CD4-positive, alpha-beta T cell treated with Interleukin-17A for 4 hours (primary cell): ENCODE results near the gene ZFHX2.

Source experiments
- DNase-seq: peaks from one replicate; pipeline ENCODE4 v3.0.0-alpha.2; 2020; ENCODE audit warnings: mixed read lengths

ZFHX2 gene

GRCh38 chr14:23514644-23514957 lies 37.0 kb downstream of the ZFHX2 start:
- DNase-seq: no peak

GRCh38 chr14:23513818-23514643 lies 37.5 kb downstream of the ZFHX2 start:
- DNase-seq: no peak

DNA sequence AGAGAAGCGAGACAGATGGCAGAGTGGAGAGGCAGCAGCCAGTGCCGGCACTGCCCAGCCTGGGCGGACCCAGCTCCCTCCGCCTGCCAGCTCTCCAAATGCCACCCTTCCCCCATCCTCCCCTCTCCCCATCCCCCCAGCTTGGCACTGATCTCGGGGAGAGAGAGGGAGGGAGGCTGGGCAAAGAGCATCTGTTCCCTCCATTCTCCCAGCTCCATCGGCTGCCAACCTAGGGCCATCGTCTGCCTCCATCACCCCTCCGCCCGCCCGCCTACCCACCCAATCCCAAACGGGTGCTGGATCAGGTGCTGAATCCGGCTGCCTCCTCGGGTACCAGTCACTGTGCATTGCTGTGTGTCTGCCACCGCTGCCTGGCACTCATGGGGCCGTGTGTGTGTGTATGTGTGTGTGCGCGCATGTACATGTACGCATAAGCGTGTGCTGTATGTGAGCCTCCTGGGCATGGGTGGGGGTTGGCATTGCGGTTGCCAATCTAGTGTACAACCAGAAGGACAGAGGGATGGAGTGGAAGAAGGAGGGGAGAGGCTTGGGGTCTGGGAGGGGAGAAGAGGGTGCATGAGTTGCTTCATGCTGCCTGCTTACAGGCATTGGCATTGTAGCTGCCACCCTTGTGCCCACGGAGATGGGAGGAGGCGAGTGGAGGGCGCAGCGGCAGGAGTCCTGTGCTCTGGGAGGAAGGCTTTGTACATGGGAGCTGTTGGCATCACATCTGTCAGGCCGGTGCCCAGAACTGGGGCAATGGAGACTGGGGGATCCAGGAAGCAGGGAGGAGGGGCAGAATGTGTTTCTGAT lies 38.4 kb downstream of the ZFHX2 start:
- no peak for DNase-seq

DNA sequence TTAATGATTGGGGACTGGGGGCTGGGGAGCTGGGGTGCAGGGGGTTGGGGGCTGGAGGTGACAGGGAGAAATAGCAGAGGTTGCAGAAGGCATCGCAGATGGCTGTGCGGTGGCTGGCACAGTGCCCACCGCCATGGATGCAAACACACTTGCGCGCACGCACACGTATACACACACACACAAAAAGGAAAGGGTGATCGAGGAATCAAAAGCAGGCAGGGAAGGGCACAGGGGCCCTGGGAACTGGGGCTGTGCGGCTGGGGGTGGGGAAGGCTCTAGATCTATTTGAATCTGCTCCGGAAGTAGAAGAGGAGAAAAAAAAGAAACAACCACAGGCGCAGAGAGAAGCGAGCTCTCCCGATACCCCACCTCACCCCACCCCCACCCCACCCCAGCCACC lies 39.4 kb downstream of the ZFHX2 start:
- DNase-seq: peak; percentile 40

GRCh38 chr14:23494223-23494622 lies 57.3 kb downstream of the ZFHX2 start:
- DNase-seq: no peak

DNA sequence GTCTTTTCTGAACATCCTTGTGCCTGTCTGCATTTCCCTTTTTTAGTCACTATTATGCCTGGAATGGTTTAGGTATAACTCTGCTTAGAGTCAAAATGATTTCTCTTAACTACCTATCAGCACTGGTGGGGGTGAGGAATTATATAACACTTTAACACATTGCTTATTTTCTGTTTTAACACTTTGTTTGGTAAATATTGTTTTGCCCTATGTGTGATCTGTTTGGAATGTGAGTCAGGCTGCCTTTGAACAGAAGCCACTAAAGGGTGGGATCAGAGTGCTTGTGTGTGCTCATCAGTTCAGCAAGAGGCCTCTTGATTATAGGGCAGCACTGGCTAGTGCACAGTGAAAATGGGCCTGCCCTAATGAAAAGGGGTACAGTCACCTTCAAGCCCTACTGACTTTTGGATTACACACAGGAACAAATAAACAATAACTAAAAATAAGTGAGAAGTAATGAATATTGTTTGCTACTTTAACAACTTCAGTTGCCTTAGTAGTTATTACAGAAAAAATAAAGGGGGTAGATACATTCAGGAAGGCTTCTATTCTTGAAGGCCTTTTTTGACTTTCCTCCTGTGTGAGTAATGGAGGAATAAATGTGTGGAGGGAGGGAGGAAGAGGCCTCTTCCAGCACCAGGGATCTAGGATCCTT lies 58.8 kb downstream of the ZFHX2 start:
- DNase-seq: no peak

- DNase-seq: no peak
Observed at GRCh38 chr14:23487216-23487615, 64.3 kb downstream of the ZFHX2 start.

- no peak for DNase-seq
Observed at GRCh38 chr14:23486036-23486435, 65.5 kb downstream of the ZFHX2 start.

GRCh38 chr14:23485326-23485725 lies 66.2 kb downstream of the ZFHX2 start:
- DNase-seq: no peak

DNA sequence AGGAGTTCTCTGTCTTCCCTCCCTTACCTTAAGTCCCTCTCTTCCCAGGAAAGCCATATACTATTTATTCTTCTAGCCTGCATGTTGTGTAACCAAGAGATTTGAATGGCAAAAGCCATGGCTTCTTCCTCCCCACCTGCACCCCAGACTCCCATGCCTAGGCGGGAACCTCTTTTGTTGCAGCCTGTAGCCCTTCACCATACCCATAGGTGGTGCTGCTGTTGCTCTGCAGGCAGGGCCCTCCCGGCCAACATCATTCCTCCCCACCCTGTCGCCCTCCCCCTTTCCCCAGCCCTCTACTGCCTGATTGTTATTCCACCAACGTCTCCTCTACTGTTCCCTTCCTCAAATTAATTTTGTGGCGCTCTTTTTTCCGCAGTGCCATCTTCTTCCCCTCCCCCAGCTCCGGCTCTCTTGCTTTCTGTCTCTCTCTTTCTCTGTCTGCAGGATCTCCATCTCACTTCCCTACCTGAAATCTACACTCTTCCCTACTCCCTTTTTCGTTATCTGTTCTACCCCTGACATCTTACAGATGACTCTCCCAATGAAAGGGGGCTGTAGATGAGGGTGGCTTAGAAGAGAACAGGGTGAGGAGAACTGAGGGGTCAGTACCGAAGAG lies 68.2 kb downstream of the ZFHX2 start:
- no peak for DNase-seq

DNA sequence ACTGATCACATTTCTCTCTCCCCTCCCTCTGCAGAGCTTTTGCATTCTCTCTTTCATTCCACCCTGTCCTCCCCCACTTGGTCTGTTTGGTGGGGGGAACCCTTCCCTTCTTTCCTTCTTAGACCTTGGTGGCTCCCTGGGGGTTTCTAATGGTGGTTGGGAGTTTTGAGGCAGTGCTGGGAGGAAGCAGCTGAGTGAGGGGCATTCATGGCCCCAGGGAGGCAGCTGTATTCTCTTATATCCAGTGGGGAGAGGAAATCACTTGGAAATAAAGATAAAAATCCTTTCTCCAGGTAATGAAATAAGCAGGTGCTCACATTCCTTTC lies 68.8 kb downstream of the ZFHX2 start:
- no peak for DNase-seq

- no peak for DNase-seq
Observed at GRCh38 chr14:23481979-23482822, 69.4 kb downstream of the ZFHX2 start.

DNA sequence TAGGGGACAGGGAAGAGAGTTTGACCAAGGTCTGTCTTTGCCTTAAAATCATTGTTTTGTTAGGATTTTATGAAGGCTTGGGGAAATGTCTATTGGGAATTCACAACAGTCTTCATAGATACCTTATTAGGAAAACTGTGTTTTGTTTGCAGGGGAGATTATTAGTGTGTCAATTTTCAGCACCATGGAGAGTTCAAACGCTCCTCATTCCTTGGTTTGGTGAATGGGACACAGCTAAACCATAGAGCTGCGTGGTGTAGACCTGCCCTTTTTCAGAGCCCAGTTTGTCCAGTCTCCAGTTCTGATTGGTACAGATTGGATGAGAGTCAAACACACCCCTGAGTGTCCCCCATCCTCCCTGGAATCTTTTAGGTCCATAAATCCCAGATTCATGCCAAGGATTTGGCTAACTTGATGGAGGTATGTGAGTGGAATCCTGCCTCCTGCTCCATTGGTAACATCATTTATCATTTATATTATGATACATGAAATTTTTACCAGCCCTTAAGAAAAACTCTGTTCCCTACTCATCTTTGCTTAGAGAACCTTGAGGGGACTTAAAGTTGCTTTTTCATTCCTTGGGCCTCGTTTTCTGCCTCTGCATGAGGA lies 70.1 kb downstream of the ZFHX2 start:
- no peak for DNase-seq

DNA sequence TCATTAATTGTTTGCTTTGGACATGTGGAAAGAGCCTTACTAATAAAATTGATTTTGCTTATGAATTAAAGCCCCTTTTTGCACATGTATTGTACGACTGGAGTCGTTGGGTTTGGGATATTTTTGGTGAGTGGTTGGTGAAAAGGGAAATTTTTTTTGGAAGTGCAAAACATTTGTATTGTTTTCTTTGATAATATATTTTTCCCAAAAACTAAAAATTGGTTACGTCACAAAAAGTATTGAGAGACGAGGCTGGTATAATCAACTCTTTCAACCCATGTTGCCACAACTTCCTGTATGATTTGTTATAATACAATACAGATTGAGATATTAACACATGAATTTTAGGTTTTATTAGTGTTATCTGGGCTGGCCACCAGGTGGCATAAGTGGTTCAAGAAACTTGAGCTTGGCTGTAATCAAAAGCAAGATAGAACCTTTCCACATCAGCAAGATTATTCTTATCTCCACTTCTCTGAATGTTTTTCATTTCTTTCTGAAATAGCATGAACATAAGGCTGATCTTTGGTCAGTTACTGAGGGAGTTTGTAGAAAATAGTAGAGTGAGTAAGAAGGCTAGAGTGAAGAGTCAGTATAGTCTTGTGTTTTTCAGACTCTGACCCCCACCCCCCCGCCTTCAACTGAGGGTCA lies 73.3 kb downstream of the ZFHX2 start:
- DNase-seq: peak; percentile 78

GRCh38 chr14:23470947-23471346 lies 80.6 kb downstream of the ZFHX2 start:
- no peak for DNase-seq
